8988T (cell line): ENCODE data around the gene LDAF1.
"Not testable (repeated sequence)": the region's sequence is repeated elsewhere in the genome, so short reads cannot be mapped to it uniquely, and the experiment has no call there.

Experiments
- DNase-seq: peaks from one replicate; pipeline ENCODE4 v3.0.0; 2011

LDAF1 gene

GRCh38 chr16:21158208-21159110 lies at the start of gene LDAF1:
LDAF1 (plus strand) TSS chr16:21158674; CDS start chr16:21161183, 2,509 bp downstream.
- DNase-seq: peak; percentile 58

GRCh38 chr16:21115551-21115950 lies 42.9 kb upstream of the LDAF1 start:
- DNase-seq: not testable (repeated sequence)

- DNase-seq: no peak
Measured at GRCh38 chr16:21116148-21116693, 42.3 kb upstream of the LDAF1 start.

GRCh38 chr16:21117567-21117966 lies 40.9 kb upstream of the LDAF1 start:
- DNase-seq: no peak

GRCh38 chr16:21120976-21121520 lies 37.4 kb upstream of the LDAF1 start:
- no peak for DNase-seq

- no peak for DNase-seq
Measured at GRCh38 chr16:21125191-21125590, 33.3 kb upstream of the LDAF1 start.

GRCh38 chr16:21126518-21126917 lies 32.0 kb upstream of the LDAF1 start:
- DNase-seq: no peak

- DNase-seq: no peak
Measured at GRCh38 chr16:21128991-21129390, 29.5 kb upstream of the LDAF1 start.

GRCh38 chr16:21130811-21131210 lies 27.7 kb upstream of the LDAF1 start:
- DNase-seq: no peak

- no peak for DNase-seq
Measured at GRCh38 chr16:21134053-21134452, 24.4 kb upstream of the LDAF1 start.

GRCh38 chr16:21145738-21146137 lies 12.7 kb upstream of the LDAF1 start:
- DNase-seq: no peak

GRCh38 chr16:21150375-21151001 lies 8.0 kb upstream of the LDAF1 start, which contains the start of gene DNAH3:
DNAH3 (minus strand) TSS chr16:21150846; CDS start chr16:21150319, 527 bp downstream.
- DNase-seq: no peak

- DNase-seq: not testable (repeated sequence)
Measured at GRCh38 chr16:21152160-21153030, 6.1 kb upstream of the LDAF1 start.

GRCh38 chr16:21153124-21153729 lies 5.2 kb upstream of the LDAF1 start:
- not testable (repeated sequence) for DNase-seq

GRCh38 chr16:21156011-21156410 lies 2.5 kb upstream of the LDAF1 start:
- DNase-seq: not testable (repeated sequence)

- peak; percentile 44 for DNase-seq
Measured at GRCh38 chr16:21156767-21157467, 1.6 kb upstream of the LDAF1 start.

GRCh38 chr16:21157632-21158031 lies 842 bp upstream of the LDAF1 start:
- no peak for DNase-seq

- no peak for DNase-seq
Measured at GRCh38 chr16:21159281-21159951, 942 bp downstream of the LDAF1 start.

- no peak for DNase-seq
Measured at GRCh38 chr16:21160276-21160675, 1.8 kb downstream of the LDAF1 start.

GRCh38 chr16:21161211-21161610 lies 2.7 kb downstream of the LDAF1 start:
- DNase-seq: no peak

- DNase-seq: no peak
Measured at GRCh38 chr16:21162661-21163151, 4.2 kb downstream of the LDAF1 start.
